OCI-LY7 (cell line): ENCODE results near the gene HMBS. TPM values are rescaled to one million over a fixed set of nuclear protein-coding genes. Genes with fewer than 3 reads are reported as not detected.

ENCODE experiments used
- BruUV-seq: library from RNA; stranded (reverse); fragments of 400-500 nt; replicated peaks from 2 replicates; lab custom pipeline; 2021; lab: Mats Ljungman, UMichigan
- CTCF ChIA-PET: fragments of 300-600 bp; sonication (Branson Sonifier 250); formaldehyde crosslinking; loops from one replicate; lab custom pipeline; 2022; ENCODE audit warnings: antibody characterized with exemption; ENCODE audit not compliant: unreplicated experiment; lab: Charles Lee
- POLR2A ChIA-PET: fragments of 300-600 bp; sonication (Branson Sonifier 250); formaldehyde crosslinking; loops from one replicate; lab custom pipeline; 2022; ENCODE audit warnings: antibody characterized with exemption; lab: Charles Lee
- DNase-seq: peaks from one replicate; pipeline ENCODE4 v3.0.0-alpha.2; 2015; ENCODE audit warnings: low spot score
- H2AFZ ChIP-seq: fragments of 200-600 bp; sonication (generic), shearing (Covaris generic); 2 replicates; pipeline ENCODE4 v1.6.1; 2014; ENCODE audit warnings: mild to moderate bottlenecking, antibody characterized with exemption, low read length, moderate library complexity
- H3K27ac ChIP-seq: fragments of 200-600 bp; sonication (generic); 2 replicates; pipeline ENCODE4 v1.5.1; 2014; ENCODE audit warnings: mixed run types, low read depth, mild to moderate bottlenecking, moderate library complexity, low read length, inconsistent platforms; ENCODE audit not compliant: poor library complexity, severe bottlenecking
- H3K36me3 ChIP-seq: fragments of 200-600 bp; sonication (generic); 2 replicates; pipeline ENCODE4 v1.6.1; 2014; ENCODE audit warnings: mild to moderate bottlenecking, antibody characterized with exemption, low read length, moderate library complexity, mixed read lengths; ENCODE audit not compliant: insufficient read depth
- H3K4me1 ChIP-seq: fragments of 200-600 bp; sonication (generic); 2 replicates; pipeline ENCODE4 v1.5.1; 2014; ENCODE audit warnings: mild to moderate bottlenecking, low read length; ENCODE audit not compliant: insufficient read depth, poor library complexity, severe bottlenecking
- H3K4me2 ChIP-seq: fragments of 200-600 bp; sonication (generic); 2 replicates; pipeline ENCODE4 v1.6.1; 2014; ENCODE audit warnings: mild to moderate bottlenecking, low read length
- H3K4me3 ChIP-seq: fragments of 200-600 bp; sonication (generic); 2 replicates; pipeline ENCODE4 v1.5.1; 2014; ENCODE audit warnings: mild to moderate bottlenecking, low read depth, low read length; ENCODE audit not compliant: poor library complexity, severe bottlenecking
- H3K79me2 ChIP-seq: fragments of 200-600 bp; sonication (generic); 2 replicates; pipeline ENCODE4 v1.6.1; 2016; ENCODE audit warnings: low read depth, mild to moderate bottlenecking, low read length, moderate library complexity, mixed read lengths; ENCODE audit not compliant: insufficient read depth
- H3K9me2 ChIP-seq: fragments of 200-600 bp; sonication (generic); 2 replicates; pipeline ENCODE4 v1.6.1; 2016; ENCODE audit warnings: mild to moderate bottlenecking, low read length, mixed read lengths; ENCODE audit not compliant: insufficient read depth
- H3K9me3 ChIP-seq: fragments of 200-600 bp; sonication (generic); 2 replicates; pipeline ENCODE4 v1.6.1; 2014; ENCODE audit warnings: mild to moderate bottlenecking, mixed run types, low read length, mixed read lengths
- H4K20me1 ChIP-seq: fragments of 200-600 bp; sonication (generic); 2 replicates; pipeline ENCODE4 v1.6.1; 2014; ENCODE audit warnings: mild to moderate bottlenecking, antibody characterized with exemption, low read length, moderate library complexity, mixed read lengths; ENCODE audit not compliant: insufficient read depth
- CTCF ChIP-seq: fragments of 200-600 bp; sonication (generic); conservative IDR thresholded peaks from 2 replicates; pipeline ENCODE4 v1.5.1; 2014; ENCODE audit warnings: mild to moderate bottlenecking, antibody characterized with exemption, low read length, moderate library complexity, mixed read lengths
- EZH2phosphoT487 ChIP-seq: fragments of 200-600 bp; sonication (generic); IDR thresholded peaks from 2 replicates; pipeline ENCODE4 v1.6.1; 2018; ENCODE audit warnings: low read depth, borderline replicate concordance, mild to moderate bottlenecking, mixed run types, antibody characterized with exemption, low read length, moderate library complexity, mixed read lengths
- intact Hi-C: fragments of 100-400 bp; cut with micrococcal nuclease; formaldehyde crosslinking; loops from one replicate; pipeline ENCODE4 v1.10.0; 2022; ENCODE audit not compliant: unreplicated experiment
- total RNA-seq, 2 experiments: library from RNA; depleted of rRNA in 1 of 2; stranded (reverse); fragments of >200 nt in 1 of 2; shearing (Covaris generic) in 1 of 2; gene quantifications; 2 replicates each; pipeline ENCODE4 v1.2.3, GENCODE V29; 2014 to 2022

The HMBS gene
- total RNA-seq, 2 experiments from 2014 or later = 12.2 to 50.0 TPM

GRCh38 chr11:119118946-119119345 is 34.3 kb downstream of the HMBS start:
- H3K4me1 ChIP-seq = peaks cover 15% of the 10 kb centered on the region
- BruUV-seq = no TSS peak

DNA sequence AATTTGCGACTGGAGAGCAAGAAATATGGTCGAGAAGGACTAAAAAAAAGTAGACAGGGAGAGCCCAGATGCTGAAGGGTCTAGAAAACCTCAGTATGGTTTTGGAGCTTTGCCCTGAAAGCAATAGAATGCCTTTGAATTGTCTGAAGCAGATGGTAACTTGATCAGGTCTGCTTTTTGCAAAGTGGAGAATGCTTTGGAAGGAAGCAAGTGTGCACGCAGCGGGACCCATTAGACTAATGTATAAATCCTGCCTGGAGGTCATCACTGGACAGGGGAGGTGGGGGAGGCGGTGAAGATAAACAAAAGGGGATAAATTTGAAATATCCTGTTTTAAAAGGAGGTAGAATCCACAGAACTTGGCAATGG is 35.9 kb downstream of the HMBS start:
- POLR2A ChIA-PET = interaction anchor here (0.8 to 1.6 kb wide), 6 partner anchors 11 to 124 kb away, joined by 3 to 10 read pairs (median 4); partner anchors contain the start of gene C2CD2L
- BruUV-seq = TSS peak; percentile 97
- peak overlapping the region; percentile 60 for H3K4me3 ChIP-seq

More at GRCh38 chr11:119118946-119119345, 34.3 kb downstream of the HMBS start:
- H2AFZ ChIP-seq = no peak overlapping the region
- POLR2A ChIA-PET = interaction anchor here (0.6 to 2.5 kb wide), 3 partner anchors 10 to 19 kb away, joined by 4 to 12 read pairs (median 8); partner anchors contain the start of gene C2CD2L
- no peaks in the 10 kb centered on the region for H3K9me3 ChIP-seq
- H3K4me3 ChIP-seq = no peak overlapping the region
- H3K4me2 ChIP-seq = no peak overlapping the region
- H3K9me2 ChIP-seq = no peaks in the 10 kb centered on the region
- peaks cover 9% of the 10 kb centered on the region; the same call in 1 of the 2 replicates for H3K79me2 ChIP-seq
- H3K36me3 ChIP-seq = peaks cover 13% of the 10 kb centered on the region; the same call in 1 of the 2 replicates
- intact Hi-C loops = no loop called here
- CTCF ChIA-PET = no interaction called here
- H4K20me1 ChIP-seq = no peaks in the 10 kb centered on the region
- TF ChIP-seq EZH2phosphoT487 (no peak), CTCF (no peak)
- no peak for DNase-seq
- no peak overlapping the region for H3K27ac ChIP-seq

More for the DNA sequence above, 35.9 kb downstream of the HMBS start:
- DNase-seq = no peak
- Histone ChIP-seq H3K27ac (no peak overlapping the region), H3K79me2 (peaks cover 9% of the 10 kb centered on the region; the same call in 1 of the 2 replicates), H2AFZ (peak overlapping the region; percentile 83), H3K4me1 (peaks cover 15% of the 10 kb centered on the region), H4K20me1 (no peaks in the 10 kb centered on the region), H3K9me2 (no peaks in the 10 kb centered on the region), H3K9me3 (no peaks in the 10 kb centered on the region), H3K36me3 (peaks cover 11% of the 10 kb centered on the region; the same call in 1 of the 2 replicates), H3K4me2 (peak overlapping the region; percentile 77)
- CTCF ChIA-PET = interaction anchor here (1.9 kb wide), 1 partner anchor 12 kb away, joined by 7 read pairs; no protein-coding TSS in a partner anchor
- intact Hi-C loops = loop anchor here (1.0 kb wide), 1 partner anchor 12 kb away; no protein-coding TSS in a partner anchor
- TF ChIP-seq EZH2phosphoT487 = no peak
- no peak for TF ChIP-seq CTCF
